Cardiac fibroblast (primary cell): ENCODE data around the gene ARGFX.
A peak's percentile ranks its signal among the peaks of the same experiment; 100 is the strongest.

Experiments used
- DNase-seq, 2 donors: peaks; one replicate each; pipeline versions ENCODE4 v3.0.0 to v3.0.0-alpha.2; 2010; ENCODE audit warnings: low read depth in 2 of 2
- H3K4me3 ChIP-seq, 2 donors: replicated peaks in 1 of 2; 1 replicate in 1 of 2; 2 replicates in 1 of 2; pipeline ENCODE4 v1.5.1; 2011; ENCODE audit warnings: low read depth in 2 of 2, low read length in 2 of 2, mild to moderate bottlenecking in 2 of 2, moderate library complexity in 1 of 2
- TF ChIP-seq, protein P1 (sequence below): IDR thresholded peaks from one replicate; pipeline ENCODE4 v1.5.1; 2011; ENCODE audit warnings: low read depth, mild to moderate bottlenecking, low read length, inconsistent platforms

ARGFX gene

DNA sequence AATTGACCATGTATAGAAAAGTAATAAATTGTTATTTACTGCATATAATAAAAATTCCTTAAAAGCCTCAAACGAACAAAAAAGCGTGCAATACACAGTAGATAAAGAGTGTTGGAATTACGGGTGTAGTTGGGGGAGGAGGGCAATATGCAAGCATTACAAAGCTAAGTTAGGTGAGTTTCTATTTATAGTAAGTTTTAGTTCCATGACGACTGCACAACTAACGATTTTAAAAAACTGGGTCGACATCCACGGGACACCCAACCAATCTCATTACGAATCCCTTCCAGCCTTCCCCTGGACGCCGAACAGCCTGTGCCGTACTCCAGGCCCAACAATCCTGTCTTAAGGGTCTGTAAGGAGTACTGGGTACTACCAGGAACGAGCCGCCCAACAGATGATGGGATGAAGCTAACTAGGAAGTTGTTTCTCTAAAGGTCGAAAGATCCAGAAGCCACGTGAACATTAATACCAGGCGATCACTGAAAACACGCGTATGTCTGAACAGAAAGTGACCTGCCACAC, 22.6 kb upstream of the ARGFX start:
- DNase-seq: peak in 1 of 2 donors; percentile 35
- TF ChIP-seq, protein P1, sequence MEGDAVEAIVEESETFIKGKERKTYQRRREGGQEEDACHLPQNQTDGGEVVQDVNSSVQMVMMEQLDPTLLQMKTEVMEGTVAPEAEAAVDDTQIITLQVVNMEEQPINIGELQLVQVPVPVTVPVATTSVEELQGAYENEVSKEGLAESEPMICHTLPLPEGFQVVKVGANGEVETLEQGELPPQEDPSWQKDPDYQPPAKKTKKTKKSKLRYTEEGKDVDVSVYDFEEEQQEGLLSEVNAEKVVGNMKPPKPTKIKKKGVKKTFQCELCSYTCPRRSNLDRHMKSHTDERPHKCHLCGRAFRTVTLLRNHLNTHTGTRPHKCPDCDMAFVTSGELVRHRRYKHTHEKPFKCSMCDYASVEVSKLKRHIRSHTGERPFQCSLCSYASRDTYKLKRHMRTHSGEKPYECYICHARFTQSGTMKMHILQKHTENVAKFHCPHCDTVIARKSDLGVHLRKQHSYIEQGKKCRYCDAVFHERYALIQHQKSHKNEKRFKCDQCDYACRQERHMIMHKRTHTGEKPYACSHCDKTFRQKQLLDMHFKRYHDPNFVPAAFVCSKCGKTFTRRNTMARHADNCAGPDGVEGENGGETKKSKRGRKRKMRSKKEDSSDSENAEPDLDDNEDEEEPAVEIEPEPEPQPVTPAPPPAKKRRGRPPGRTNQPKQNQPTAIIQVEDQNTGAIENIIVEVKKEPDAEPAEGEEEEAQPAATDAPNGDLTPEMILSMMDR: no peak
- H3K4me3 ChIP-seq: peak overlapping the region; percentile 84 to 85

DNA sequence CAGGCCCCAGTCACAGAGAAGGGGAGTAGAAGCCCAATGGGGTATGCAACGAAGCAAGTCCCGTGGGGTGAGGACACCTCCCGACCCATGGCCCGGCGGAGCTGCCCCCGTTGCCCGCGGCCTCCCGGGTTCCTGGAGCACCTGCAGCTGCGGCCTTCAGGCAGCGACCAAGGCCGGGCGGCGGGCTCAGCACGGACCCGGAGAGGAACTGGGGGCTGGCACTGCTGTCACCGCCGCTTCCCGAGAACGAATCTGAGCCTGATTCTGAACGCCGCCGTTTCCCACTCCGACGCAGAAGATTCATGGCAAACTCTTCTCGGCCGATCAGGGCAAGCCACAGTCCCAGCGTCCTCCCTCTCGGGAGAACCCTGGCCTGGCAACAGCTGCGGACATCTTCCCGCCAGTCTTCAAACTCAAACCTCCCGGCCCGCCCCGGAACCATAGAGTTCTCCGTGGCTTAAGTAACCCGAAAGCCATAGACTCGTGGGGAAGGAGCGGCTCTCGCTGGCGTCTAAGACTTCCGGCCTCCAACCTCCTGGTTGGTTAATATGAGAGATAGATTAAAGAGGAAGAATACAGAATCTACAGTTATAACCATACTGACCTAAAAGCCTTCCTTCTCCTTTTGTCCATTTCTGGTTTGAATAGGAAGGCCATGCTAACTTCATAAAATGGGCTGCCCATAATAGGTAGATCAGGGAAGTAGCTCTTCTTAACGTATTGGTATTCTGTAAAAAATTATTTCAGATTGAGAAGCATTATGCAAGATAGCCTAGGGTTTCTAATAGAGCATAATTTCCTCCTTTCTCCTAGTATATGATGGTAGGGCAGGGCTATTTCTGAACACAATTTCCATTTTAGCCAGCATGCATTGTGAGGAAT, 21.9 kb upstream of the ARGFX start, which contains the start of gene POLQ:
Gene POLQ, minus strand, starts transcription at position 415 of the 882 bp plus-strand sequence. Its CDS starts 111 bp downstream, at position 304.
- H3K4me3 ChIP-seq: peak within 1 kb of the TSS; percentile 84 to 85
- TF ChIP-seq, protein P1: no peak
- DNase-seq: peak; percentile 97

DNA sequence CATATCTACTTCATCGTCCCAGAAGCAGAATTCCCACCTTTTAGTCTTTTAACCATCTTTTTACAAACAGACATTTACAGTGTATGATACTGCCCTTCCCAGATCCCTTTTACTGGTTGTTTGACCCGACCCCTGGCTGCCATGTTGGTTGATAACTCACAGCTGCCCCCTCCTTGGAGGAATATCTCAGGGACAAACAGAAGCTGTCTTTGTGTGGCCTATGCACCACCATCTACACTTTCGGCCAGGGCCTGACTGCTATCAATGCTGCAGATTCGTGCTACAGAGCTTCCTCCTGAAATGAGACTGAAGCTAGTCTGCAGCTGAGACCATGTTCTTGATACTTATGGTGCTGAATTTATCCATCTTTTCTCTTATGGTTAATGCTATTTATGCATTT, 15.4 kb upstream of the ARGFX start:
- TF ChIP-seq, protein P1: no peak
- H3K4me3 ChIP-seq: no peak overlapping the region
- peak in 1 of 2 donors; percentile 20 for DNase-seq

DNA sequence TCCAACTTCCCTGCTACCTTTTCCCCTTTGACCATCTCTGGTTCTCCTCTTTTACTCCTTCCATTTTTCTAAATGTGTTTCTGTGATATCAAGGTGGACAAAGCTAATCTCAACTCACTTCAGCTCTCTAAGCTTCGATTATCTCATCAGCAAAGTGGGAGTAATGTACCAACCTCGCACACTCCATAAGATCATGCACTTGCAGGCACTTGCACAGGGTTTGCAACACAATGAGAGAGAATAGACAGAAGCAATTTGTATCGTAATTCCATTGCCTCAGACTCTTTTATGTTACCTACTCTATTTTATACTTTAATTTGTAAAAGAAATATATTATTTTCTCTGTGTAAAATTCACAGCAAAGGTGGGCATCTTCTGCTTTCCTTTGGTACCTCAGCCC, 15.0 kb upstream of the ARGFX start:
- no peak overlapping the region for H3K4me3 ChIP-seq
- DNase-seq: no peak
- TF ChIP-seq, protein P1: no peak

DNA sequence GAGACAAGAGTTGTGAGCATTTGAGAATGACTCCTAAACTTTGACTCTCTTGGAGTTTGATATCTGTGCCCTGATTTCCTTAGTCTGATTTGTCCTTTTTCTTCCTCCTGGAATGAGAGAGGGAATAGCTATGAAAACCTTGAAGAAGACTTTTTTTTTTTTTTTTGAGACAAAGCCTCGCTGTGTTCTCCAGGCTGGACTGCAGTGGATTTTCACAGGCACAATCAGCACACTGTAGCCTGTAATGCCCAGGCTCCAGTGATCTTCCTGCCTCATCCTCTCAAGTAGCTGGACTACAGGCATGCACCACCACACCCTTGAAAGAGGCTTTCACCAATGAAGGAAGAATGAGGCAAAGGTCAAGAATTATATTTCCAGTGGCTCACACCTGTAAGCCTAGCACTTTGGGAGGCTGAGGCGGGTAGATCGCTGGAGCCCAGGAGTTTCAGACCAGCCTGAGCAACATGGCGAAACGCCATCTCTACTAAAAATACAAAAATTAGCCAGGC, 10.3 kb upstream of the ARGFX start:
- TF ChIP-seq, protein P1: no peak
- DNase-seq: no peak
- H3K4me3 ChIP-seq: no peak overlapping the region

DNA sequence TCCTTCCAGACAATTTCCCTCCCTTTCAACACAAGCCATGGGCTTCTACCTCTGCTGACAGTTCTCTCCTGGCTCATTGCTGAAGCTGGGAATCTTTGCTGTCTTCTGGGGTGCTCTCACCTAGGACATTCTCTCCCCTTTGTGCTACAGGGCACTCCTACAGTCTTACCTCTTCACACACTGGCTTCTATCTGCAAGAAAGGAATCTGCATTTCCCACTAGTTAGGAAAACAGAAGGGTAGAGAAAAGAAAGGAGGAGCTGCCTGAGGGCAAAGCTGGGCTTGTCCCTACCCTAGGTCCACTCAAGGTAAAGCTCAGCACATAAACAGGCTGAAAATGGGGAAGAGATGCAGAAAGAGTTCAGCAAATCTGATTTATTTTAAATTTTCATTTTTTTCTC, 5.6 kb upstream of the ARGFX start:
- no peak for DNase-seq
- no peak overlapping the region for H3K4me3 ChIP-seq
- TF ChIP-seq, protein P1: no peak
